Muscle of back (tissue), 11 donors: ENCODE measurements around the gene FAM240A. TPM values are rescaled to one million over a fixed set of nuclear protein-coding genes. Genes with fewer than 3 reads are reported as not detected.

ENCODE experiments used
- DNase-seq, 3 donors: peaks; one replicate each; pipeline versions ENCODE4 v3.0.0 to v3.0.0-alpha.2; 2013
- polyA plus RNA-seq, 10 donors: library from polyadenylated mRNA; unstranded; fragments of 120-200 nt; gene quantifications; one replicate each; pipeline ENCODE4 v1.2.1, GENCODE V29; 2013; ENCODE audit not compliant: insufficient read length in 10 of 10

The FAM240A gene
- polyA plus RNA-seq, 10 donors = 0.13 to 0.41 (median 0.27) TPM

GRCh38 chr3:46624533-46624932, 12.2 kb downstream of the FAM240A start:
- DNase-seq = no peak

GRCh38 chr3:46624975-46625490, 12.7 kb downstream of the FAM240A start:
- no peak for DNase-seq

- no peak for DNase-seq
Measured at GRCh38 chr3:46626039-46626438, 13.7 kb downstream of the FAM240A start.

GRCh38 chr3:46627078-46627477, 14.8 kb downstream of the FAM240A start:
- no peak for DNase-seq

GRCh38 chr3:46628901-46629369, 16.6 kb downstream of the FAM240A start:
- peak; percentile 52 to 84 (median 64) for DNase-seq

GRCh38 chr3:46629551-46630517, 17.5 kb downstream of the FAM240A start:
- peak; percentile 76 to 95 (median 85) for DNase-seq

GRCh38 chr3:46632792-46633191, 20.5 kb downstream of the FAM240A start:
- no peak for DNase-seq

- no peak for DNase-seq
Measured at GRCh38 chr3:46634856-46635255, 22.5 kb downstream of the FAM240A start.

GRCh38 chr3:46639221-46639620, 26.9 kb downstream of the FAM240A start:
- no peak for DNase-seq

- no peak for DNase-seq
Measured at GRCh38 chr3:46640927-46641326, 28.6 kb downstream of the FAM240A start.

GRCh38 chr3:46642971-46643370, 30.6 kb downstream of the FAM240A start:
- DNase-seq = no peak

- no peak for DNase-seq
Measured at GRCh38 chr3:46643701-46644100, 31.4 kb downstream of the FAM240A start.

GRCh38 chr3:46646700-46647099, 34.4 kb downstream of the FAM240A start:
- DNase-seq = no peak

- no peak for DNase-seq
Measured at GRCh38 chr3:46648096-46648495, 35.8 kb downstream of the FAM240A start.

GRCh38 chr3:46649436-46649835, 37.1 kb downstream of the FAM240A start:
- no peak for DNase-seq

GRCh38 chr3:46651084-46651483, 38.8 kb downstream of the FAM240A start:
- no peak for DNase-seq

- DNase-seq = no peak
Measured at GRCh38 chr3:46655271-46655670, 42.9 kb downstream of the FAM240A start.

GRCh38 chr3:46656778-46657556, 44.6 kb downstream of the FAM240A start:
- DNase-seq = no peak

GRCh38 chr3:46659285-46659684, 47.0 kb downstream of the FAM240A start:
- DNase-seq = no peak

GRCh38 chr3:46660003-46660402, 47.7 kb downstream of the FAM240A start:
- no peak for DNase-seq

GRCh38 chr3:46660543-46661523, 48.5 kb downstream of the FAM240A start:
- no peak for DNase-seq
